ENCODE data around the gene NDUFAB1.

Gene NDUFAB1

GRCh38 chr16:23595246-23595950 is 718 bp downstream of the NDUFAB1 start:
- Histone ChIP-seq H3K23ac (ENCODE audit: low read length) (no peak overlapping the region), H2BK5ac (ENCODE audit: low read depth, low read length, poor library complexity) (no peak overlapping the region), H3K27me3 (ENCODE audit: insufficient read depth, low read length) (no peaks in the 10 kb centered on the region), H3K4me1 (ENCODE audit: control insufficient read depth in 1 of 2, insufficient read depth in 2 of 2, low read length in 2 of 2) (peaks cover 5 to 10% of the 10 kb centered on the region in 2 experiments), H3K9ac (ENCODE audit: low read length) (peak overlapping the region; percentile 96), H3K36me3 (ENCODE audit: control insufficient read depth in 1 of 2, insufficient read depth in 2 of 2, low read length in 2 of 2) (peaks cover 12 to 26% of the 10 kb centered on the region in 2 experiments), H3K4me3 (ENCODE audit: low read depth, low read length) (peak overlapping the region; percentile 88), H4K8ac (ENCODE audit: low read depth, low read length) (peak overlapping the region; percentile 98), H2AFZ (ENCODE audit: insufficient read depth, low read length, poor library complexity) (peak overlapping the region; percentile 58), H2AK5ac (ENCODE audit: low read length) (peak overlapping the region; percentile 49), H3K4me2 (ENCODE audit: low read length) (peak overlapping the region; percentile 92), H3K79me2 (ENCODE audit: control insufficient read depth, insufficient read depth, low read length, poor library complexity) (peaks cover 12% of the 10 kb centered on the region), H3K14ac (ENCODE audit: low read length) (peak overlapping the region; percentile 78), H3K4ac (ENCODE audit: low read depth, low read length) (peak overlapping the region; percentile 84), H2BK120ac (ENCODE audit: insufficient read depth, low read length, poor library complexity) (no peak overlapping the region), H3K27ac (ENCODE audit: low read depth, low read length) (no peak overlapping the region), H2BK12ac (ENCODE audit: low read length) (no peak overlapping the region), H3K79me1 (ENCODE audit: low read length) (peaks cover 4% of the 10 kb centered on the region), H4K12ac (ENCODE audit: low read depth, low read length) (peak overlapping the region; percentile 57), H4K91ac (ENCODE audit: low read depth, low read length) (peak overlapping the region; percentile 72), H3K9me3 (ENCODE audit: insufficient read depth, low read depth, low read length) (no peaks in the 10 kb centered on the region), H3K18ac (ENCODE audit: low read length) (no peak overlapping the region)
- peak in 1 of 2 donors; percentile 8 for DNase-seq
- no CpG with 5 or more reads among the region's 34 CpGs for WGBS (ENCODE audit: extremely low coverage, insufficient coverage, insufficient read length)

- H2AK5ac ChIP-seq (ENCODE audit: low read length) = no peak overlapping the region
- H2AFZ ChIP-seq (ENCODE audit: insufficient read depth, low read length, poor library complexity) = no peak overlapping the region
- H3K4me3 ChIP-seq (ENCODE audit: low read depth, low read length) = no peak overlapping the region
- no peak overlapping the region for H2BK5ac ChIP-seq (ENCODE audit: low read depth, low read length, poor library complexity)
- peaks cover 5 to 10% of the 10 kb centered on the region in 2 experiments for H3K4me1 ChIP-seq (ENCODE audit: control insufficient read depth in 1 of 2, insufficient read depth in 2 of 2, low read length in 2 of 2)
- H3K79me1 ChIP-seq (ENCODE audit: low read length) = peaks cover 4% of the 10 kb centered on the region
- no peak overlapping the region for H4K8ac ChIP-seq (ENCODE audit: low read depth, low read length)
- H3K23ac ChIP-seq (ENCODE audit: low read length) = no peak overlapping the region
- H3K18ac ChIP-seq (ENCODE audit: low read length) = no peak overlapping the region
- H4K91ac ChIP-seq (ENCODE audit: low read depth, low read length) = no peak overlapping the region
- peaks cover 12% of the 10 kb centered on the region for H3K79me2 ChIP-seq (ENCODE audit: control insufficient read depth, insufficient read depth, low read length, poor library complexity)
- H3K9me3 ChIP-seq (ENCODE audit: insufficient read depth, low read depth, low read length) = no peaks in the 10 kb centered on the region
- H3K27me3 ChIP-seq (ENCODE audit: insufficient read depth, low read length) = no peaks in the 10 kb centered on the region
- H2BK12ac ChIP-seq (ENCODE audit: low read length) = no peak overlapping the region
- no peak overlapping the region for H4K12ac ChIP-seq (ENCODE audit: low read depth, low read length)
- DNase-seq = no peak
- H3K36me3 ChIP-seq (ENCODE audit: control insufficient read depth in 1 of 2, insufficient read depth in 2 of 2, low read length in 2 of 2) = peaks cover 19 to 34% of the 10 kb centered on the region in 2 experiments
- H3K4me2 ChIP-seq (ENCODE audit: low read length) = no peak overlapping the region
- H3K27ac ChIP-seq (ENCODE audit: low read depth, low read length) = no peak overlapping the region
- H2BK120ac ChIP-seq (ENCODE audit: insufficient read depth, low read length, poor library complexity) = no peak overlapping the region
- H3K9ac ChIP-seq (ENCODE audit: low read length) = no peak overlapping the region
- WGBS (ENCODE audit: extremely low coverage, insufficient coverage, insufficient read length) = no CpG with 5 or more reads among the region's 12 CpGs
- no peak overlapping the region for H3K14ac ChIP-seq (ENCODE audit: low read length)
- H3K4ac ChIP-seq (ENCODE audit: low read depth, low read length) = peak overlapping the region; percentile 64
Observed at GRCh38 chr16:23594186-23594585, 1.9 kb downstream of the NDUFAB1 start.

DNA sequence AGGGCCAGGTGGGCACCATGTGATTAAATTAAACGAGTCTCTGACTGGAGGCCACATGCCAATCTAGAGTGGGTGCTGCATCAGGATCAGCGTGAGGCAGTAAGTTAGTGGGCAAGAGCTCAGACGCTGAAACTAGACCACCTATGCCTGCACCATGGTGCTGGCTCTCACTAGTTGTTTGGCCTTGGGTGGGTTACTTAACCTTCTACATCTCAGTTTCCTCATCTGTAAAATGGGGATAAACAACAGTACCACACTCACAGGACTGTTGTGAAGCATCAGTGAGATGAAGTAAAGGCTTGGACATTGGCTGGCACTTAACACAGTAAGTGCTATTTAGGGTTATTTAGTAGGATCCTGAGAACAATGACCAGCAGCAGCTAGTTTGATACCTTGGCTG is 5.9 kb downstream of the NDUFAB1 start:
- H3K14ac ChIP-seq (ENCODE audit: low read length) = no peak overlapping the region
- no peak overlapping the region for H3K4ac ChIP-seq (ENCODE audit: low read depth, low read length)
- peaks cover 4% of the 10 kb centered on the region for H3K79me2 ChIP-seq (ENCODE audit: control insufficient read depth, insufficient read depth, low read length, poor library complexity)

GRCh38 chr16:23587726-23588125 is 8.4 kb downstream of the NDUFAB1 start:
- Histone ChIP-seq H3K4me3 (ENCODE audit: low read depth, low read length) (no peak overlapping the region), H4K12ac (ENCODE audit: low read depth, low read length) (no peak overlapping the region), H3K18ac (ENCODE audit: low read length) (no peak overlapping the region), H2AK5ac (ENCODE audit: low read length) (no peak overlapping the region), H2BK120ac (ENCODE audit: insufficient read depth, low read length, poor library complexity) (no peak overlapping the region), H3K9ac (ENCODE audit: low read length) (no peak overlapping the region), H3K36me3 (ENCODE audit: control insufficient read depth in 1 of 2, insufficient read depth in 2 of 2, low read length in 2 of 2) (peaks cover 39 to 65% of the 10 kb centered on the region in 2 experiments), H3K27me3 (ENCODE audit: insufficient read depth, low read length) (no peaks in the 10 kb centered on the region), H3K79me1 (ENCODE audit: low read length) (no peaks in the 10 kb centered on the region), H3K4ac (ENCODE audit: low read depth, low read length) (no peak overlapping the region), H2AFZ (ENCODE audit: insufficient read depth, low read length, poor library complexity) (no peak overlapping the region), H3K27ac (ENCODE audit: low read depth, low read length) (no peak overlapping the region), H3K9me3 (ENCODE audit: insufficient read depth, low read depth, low read length) (no peaks in the 10 kb centered on the region), H3K23ac (ENCODE audit: low read length) (no peak overlapping the region), H4K8ac (ENCODE audit: low read depth, low read length) (no peak overlapping the region), H3K4me2 (ENCODE audit: low read length) (no peak overlapping the region), H3K14ac (ENCODE audit: low read length) (no peak overlapping the region), H2BK5ac (ENCODE audit: low read depth, low read length, poor library complexity) (no peak overlapping the region), H4K91ac (ENCODE audit: low read depth, low read length) (no peak overlapping the region), H3K4me1 (ENCODE audit: control insufficient read depth in 1 of 2, insufficient read depth in 2 of 2, low read length in 2 of 2) (no peaks in the 10 kb centered on the region), H3K79me2 (ENCODE audit: control insufficient read depth, insufficient read depth, low read length, poor library complexity) (no peaks in the 10 kb centered on the region), H2BK12ac (ENCODE audit: low read length) (no peak overlapping the region)
- DNase-seq = no peak
- no CpG with 5 or more reads among the region's 5 CpGs for WGBS (ENCODE audit: extremely low coverage, insufficient coverage, insufficient read length)

More for the DNA sequence above, 5.9 kb downstream of the NDUFAB1 start:
- Histone ChIP-seq H4K8ac (ENCODE audit: low read depth, low read length) (no peak overlapping the region), H3K9me3 (ENCODE audit: insufficient read depth, low read depth, low read length) (no peaks in the 10 kb centered on the region), H4K91ac (ENCODE audit: low read depth, low read length) (no peak overlapping the region), H3K18ac (ENCODE audit: low read length) (no peak overlapping the region), H3K4me2 (ENCODE audit: low read length) (no peak overlapping the region), H3K23ac (ENCODE audit: low read length) (no peak overlapping the region), H2AK5ac (ENCODE audit: low read length) (no peak overlapping the region), H3K27me3 (ENCODE audit: insufficient read depth, low read length) (no peaks in the 10 kb centered on the region), H3K4me1 (ENCODE audit: control insufficient read depth in 1 of 2, insufficient read depth in 2 of 2, low read length in 2 of 2) (peaks cover 2 to 7% of the 10 kb centered on the region in 2 experiments), H3K27ac (ENCODE audit: low read depth, low read length) (no peak overlapping the region), H2BK12ac (ENCODE audit: low read length) (no peak overlapping the region), H3K36me3 (ENCODE audit: control insufficient read depth in 1 of 2, insufficient read depth in 2 of 2, low read length in 2 of 2) (peaks cover 36 to 59% of the 10 kb centered on the region in 2 experiments), H2BK120ac (ENCODE audit: insufficient read depth, low read length, poor library complexity) (no peak overlapping the region), H4K12ac (ENCODE audit: low read depth, low read length) (no peak overlapping the region), H3K4me3 (ENCODE audit: low read depth, low read length) (no peak overlapping the region), H3K9ac (ENCODE audit: low read length) (no peak overlapping the region), H2AFZ (ENCODE audit: insufficient read depth, low read length, poor library complexity) (no peak overlapping the region), H2BK5ac (ENCODE audit: low read depth, low read length, poor library complexity) (no peak overlapping the region), H3K79me1 (ENCODE audit: low read length) (no peaks in the 10 kb centered on the region)
- DNase-seq = no peak
- WGBS (ENCODE audit: extremely low coverage, insufficient coverage, insufficient read length) = no CpG with 5 or more reads among the region's 3 CpGs

All from trophoblast cell (in vitro differentiated cells and primary cell).